HL-60/S4 treated with phorbol 12-myristate 13-acetate at 8.2 ng/mL for 4 days and 3 days (cell line): ENCODE measurements around the gene IRX4.

Source experiments
- in situ Hi-C: fragments of 300-500 bp; cut with MboI; formaldehyde crosslinking; loops from 2 replicates; pipeline ENCODE4 v1.15.0; 2022; ENCODE audit warnings: low sequenced_read_pairs

IRX4 gene

DNA sequence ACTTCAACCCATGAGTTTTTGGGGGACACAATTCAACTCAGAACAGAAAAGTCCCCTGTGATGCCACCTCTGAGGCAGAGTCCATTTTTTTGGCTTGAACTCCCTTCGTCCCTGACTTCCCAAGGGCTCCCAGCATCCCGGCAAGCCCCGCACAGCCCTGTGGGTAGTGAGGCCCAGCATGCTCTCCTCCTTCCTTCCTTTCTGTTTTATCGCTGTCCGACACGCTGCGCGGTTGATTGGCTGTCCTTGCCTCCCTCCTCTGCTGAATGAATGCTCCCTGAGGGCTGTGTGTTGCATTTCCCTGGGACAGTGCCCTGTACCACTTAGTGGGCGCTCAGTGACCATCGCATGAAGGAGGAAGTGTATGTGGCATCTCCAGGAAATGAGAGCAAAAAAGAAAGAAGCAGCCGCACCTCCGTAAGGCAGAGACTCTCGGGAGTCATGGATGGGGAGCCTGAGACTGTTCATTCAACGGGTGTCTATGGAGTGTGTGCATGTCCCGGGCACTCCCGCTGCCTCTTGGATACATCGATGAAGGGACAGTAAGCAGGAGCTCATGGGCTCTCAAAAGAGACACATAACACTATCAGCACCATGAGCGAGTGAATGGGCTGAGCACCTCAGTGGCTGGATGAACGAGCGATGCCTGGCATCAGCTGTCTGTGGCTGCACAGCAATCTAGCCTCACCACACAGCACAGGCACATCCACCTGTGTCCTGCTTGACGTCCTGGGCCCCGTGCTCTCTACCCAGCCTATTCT, 10.1 kb upstream of the IRX4 start:
- in situ Hi-C loops = no loop called here

DNA sequence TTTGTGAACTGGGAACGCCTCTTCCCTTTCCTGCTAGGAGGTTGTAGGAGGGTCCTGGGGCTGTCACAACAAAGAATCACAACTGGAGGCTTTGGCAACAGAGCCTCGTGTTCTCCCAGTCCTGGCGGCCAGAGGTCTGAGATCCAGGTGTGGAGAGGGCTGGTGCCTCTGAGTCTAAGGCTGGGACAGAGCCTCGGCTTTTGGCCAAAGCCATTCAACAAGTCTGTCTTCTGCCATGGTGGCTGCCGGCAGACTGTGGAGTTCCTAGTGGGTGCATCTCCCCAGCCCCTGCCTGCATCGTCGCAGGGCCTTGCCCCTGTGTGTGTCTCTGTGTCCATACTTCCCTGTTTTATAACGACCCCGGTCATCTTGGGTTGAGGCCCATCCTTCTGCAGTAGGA, 9.5 kb upstream of the IRX4 start:
- in situ Hi-C loops = no loop called here

DNA sequence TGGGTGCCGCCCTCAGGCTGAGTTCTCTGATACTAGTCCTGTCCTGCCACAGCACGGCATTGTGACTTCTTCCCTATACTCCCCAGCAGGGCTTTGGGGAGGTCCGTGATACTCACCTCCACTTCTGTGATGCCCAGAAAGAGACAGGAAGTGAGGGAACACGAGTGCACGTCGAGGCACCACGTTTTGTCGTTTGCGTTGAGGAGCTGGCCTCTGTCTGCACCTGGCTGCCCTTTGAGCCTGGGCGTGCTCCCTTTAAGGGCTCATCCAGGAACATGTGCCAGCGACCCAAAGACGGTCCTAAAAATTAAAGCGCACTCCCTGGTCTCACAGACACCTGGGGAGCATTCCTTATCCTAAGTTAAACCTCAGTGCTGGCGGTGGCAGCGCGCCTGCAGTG, 8.7 kb upstream of the IRX4 start:
- in situ Hi-C loops = no loop called here

DNA sequence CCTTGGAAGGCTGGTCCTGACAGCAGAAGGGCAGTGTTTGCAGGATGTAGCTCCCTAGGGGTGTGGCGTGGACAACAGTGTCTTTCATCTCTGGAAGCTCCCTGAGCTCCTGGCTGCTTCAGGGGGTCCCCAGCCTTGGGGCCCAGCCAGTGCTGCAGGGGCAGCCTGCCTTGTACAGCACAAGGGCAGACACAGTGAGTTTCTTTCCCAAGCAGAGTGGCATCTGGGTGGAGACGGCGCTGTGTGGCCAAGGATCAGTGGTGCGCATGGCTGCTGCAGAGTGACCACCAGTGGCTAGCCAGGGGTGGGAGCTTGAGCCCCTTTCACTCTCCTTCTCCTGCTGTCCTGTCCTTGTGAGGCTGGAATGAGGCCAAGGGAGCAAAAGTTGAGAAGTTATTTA, 7.6 kb upstream of the IRX4 start:
- in situ Hi-C loops = no loop called here

DNA sequence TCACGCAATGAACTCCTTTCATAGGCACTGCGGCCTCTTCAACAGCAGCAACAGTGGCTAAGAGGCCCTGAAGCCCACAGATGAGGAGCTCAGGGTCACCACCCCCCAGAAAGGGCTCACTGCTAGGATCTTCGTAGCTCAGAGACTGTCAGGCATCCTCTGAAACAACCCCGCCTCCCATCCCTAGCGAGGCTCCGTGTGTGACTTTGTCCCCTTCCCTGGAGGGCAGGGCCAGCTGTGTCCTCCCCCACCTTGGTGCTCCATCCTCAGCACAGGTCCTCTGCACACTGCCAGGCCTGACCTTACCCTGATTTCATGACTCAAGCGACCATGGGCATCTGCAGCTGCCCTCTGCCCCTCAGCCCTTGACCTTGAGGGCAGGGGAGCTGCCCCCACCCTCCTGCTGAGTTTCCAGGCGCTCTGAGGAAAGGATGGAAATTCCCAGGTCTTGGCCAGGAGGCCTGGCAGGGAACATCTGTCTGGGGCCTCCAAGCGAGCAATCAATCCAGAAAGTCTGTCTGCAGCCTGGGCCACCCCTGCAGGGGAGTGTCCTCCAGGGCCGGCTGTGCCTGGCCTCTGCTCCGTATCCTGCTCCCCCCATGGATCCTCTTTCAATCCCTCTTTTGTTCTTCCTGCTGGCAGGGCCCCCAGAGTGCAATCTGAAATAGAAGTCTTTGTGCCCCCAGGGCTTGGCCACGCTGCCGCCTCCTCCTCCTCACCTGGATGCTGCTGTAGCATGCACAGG, 6.8 kb upstream of the IRX4 start:
- in situ Hi-C loops = no loop called here

DNA sequence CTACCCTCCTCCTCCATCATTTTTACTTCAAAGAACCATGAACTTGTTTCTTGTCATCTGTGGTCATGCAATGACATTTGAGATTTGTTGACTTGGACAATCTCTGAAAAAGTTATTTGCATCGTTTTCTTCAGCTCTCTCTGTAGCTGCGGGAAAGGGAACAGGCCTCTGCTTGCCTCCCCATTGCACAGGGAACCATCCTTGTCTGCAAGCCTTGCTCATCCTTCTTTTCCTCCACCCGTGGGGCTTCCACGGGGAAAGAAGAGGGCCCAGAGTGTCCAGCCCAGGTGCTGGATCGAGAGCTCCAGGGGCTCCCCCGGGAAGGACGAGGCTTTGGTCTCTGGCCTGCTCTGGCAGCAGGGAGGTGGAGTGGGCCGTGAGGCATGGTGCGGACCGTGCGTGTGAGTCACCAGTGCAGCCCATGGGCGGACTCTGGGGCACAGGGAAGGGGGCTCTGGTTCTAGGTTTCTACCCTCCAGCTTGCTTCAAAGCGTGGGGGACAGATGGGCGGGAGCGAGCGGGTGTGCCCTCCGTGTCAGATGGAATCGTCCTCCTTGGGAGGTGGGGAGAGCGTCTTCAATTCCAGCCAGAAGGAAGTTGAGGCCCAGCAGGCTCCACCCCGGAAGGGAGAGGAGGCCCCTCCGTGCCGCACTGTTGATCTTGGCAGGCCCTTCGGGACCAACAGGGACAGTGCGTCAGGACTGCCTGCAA, 6.0 kb upstream of the IRX4 start:
- in situ Hi-C loops = no loop called here

DNA sequence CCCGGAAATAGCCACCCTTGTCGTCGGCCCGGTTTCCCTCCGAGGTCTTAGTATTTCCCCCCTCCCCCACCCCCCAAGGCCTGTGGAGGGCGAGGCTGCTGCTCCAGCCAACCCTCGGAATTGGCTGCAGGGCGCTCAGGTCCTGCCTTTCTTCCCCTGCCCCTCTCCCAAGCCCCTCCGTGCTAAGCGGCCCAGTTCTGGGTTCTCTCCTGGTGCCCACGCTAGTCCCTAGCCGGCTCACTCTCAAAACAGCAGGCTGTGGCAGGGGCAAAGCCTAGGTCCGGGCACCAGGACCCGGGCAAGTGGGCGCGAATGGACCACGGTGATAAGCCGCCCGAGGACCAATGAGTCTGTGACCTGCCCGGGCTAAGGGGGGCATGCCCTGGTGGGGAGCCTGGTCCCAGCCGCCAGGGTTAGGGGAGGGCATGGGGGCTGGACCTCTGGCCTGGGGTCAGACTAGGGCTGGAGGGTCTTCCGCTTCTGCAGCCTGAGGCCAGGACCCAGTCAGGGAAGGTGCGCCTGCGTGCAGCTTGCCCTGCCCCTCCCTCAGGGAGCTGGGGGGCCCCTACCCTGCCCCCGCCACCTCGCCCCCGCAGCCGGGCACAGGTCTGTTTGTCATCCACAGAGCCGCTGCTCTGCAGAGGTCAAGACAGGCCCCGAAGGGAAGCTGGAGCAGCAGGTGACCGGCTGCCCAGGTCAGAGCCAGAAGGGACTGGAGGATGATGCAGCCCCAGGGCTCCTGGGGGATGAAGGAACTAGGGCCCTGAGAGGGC, 5.0 kb upstream of the IRX4 start:
- in situ Hi-C loops = no loop called here

GRCh38 chr5:1886846-1887587, 4.3 kb upstream of the IRX4 start:
- in situ Hi-C loops = no loop called here

DNA sequence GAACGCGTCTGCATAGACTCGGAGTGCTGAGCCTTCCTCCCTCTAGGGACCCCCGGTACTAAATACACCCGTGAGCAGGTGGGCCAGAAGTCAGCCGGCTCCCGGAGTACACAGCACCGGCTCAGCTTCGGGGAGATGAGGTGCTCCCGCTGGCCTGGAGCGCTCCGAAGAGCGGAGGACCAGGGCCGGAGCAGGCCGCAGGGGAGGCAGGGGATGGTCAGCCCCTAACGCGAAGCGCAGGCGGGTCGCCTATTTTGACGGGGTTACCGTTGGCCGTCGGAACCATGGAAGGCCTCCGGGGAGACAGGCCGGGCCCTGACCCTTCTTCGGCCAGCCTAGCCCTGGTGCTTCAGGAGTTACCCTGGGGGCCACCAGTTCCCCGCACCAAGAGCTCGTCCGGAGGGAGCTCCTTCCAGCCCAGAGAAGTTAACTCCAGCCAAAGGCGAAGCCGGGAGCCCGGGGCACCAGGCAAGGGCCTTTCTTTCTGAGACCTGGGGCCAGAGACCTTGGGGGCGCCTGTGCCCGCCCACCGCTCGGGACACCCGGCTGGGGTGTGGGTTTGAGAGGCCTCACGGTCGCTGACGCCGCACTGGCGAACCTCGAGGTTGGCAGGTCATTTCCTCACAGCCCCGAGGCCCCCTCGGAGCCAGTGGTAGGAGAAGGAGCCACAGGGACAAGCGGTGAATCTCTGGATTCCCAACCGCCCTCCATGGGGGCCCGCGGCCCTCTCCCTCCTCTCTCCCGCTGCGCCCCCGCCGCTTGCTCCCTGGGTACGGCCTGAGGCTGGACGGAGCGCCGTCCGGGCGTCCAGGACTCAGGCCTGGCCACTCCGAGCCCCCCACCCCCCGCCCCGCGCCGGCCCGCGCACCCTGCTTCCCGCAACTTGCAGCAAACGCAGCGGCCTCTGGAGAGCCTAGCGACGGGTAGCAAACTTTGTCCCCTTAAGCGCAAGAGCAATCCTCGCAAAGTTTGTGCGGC, 3.4 kb upstream of the IRX4 start:
- in situ Hi-C loops = no loop called here

DNA sequence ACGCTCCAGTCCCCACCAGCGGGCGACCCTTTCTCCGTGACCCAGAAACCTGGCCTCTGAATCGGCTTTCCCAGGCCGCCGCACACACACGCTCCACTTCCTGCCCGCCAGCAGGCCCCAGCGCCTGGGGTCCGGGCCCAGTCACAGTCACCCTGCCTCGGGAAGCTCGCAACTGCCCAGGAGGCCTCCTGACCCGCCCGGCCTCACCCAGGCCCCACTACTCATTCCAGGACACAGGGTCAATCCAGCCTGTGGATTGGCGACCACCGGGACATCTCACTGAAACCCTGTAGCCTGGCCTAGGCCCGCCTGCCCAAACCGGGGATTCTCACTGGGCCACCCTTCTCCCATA, 2.7 kb upstream of the IRX4 start:
- in situ Hi-C loops = no loop called here

- in situ Hi-C loops = no loop called here
Measured at GRCh38 chr5:1884678-1885403, 2.1 kb upstream of the IRX4 start.

DNA sequence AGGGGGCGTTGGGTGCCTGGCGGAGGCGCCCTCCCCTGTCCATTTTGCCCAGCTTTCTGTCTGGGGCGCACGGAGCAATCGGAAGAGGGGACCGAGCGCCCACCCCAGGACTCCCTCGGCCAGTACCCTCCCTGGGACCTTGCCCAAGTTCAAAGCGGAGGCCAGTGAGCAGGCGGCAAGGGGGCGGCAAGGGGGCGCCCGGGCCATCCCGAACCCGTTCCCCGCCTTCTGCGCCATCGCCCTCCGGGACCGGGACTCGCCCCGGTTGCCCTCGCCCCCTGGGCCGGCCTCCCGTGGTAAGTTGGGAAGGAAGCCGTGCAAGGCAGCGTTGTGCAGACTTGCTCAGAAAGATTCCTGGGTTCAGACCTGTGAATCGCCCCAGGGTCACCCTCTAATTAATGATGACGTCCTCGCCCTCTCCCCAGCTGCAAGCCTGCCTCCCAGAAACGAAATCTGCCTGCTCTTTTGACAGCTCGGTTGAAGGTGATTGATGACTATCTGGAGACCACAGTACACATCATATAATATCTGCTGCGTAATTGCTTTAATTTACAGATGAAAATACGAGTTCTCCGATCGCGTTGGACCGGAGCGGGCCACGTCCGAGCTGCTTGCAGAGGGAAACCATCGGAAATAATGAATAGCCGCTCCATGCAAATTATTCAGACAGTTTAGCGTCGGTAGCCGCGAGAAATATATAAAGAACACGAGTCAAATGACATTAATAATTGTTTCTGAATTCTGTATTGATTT, 1.4 kb upstream of the IRX4 start:
- in situ Hi-C loops = no loop called here

GRCh38 chr5:1883120-1883924, 597 bp upstream of the IRX4 start:
- in situ Hi-C loops = no loop called here

DNA sequence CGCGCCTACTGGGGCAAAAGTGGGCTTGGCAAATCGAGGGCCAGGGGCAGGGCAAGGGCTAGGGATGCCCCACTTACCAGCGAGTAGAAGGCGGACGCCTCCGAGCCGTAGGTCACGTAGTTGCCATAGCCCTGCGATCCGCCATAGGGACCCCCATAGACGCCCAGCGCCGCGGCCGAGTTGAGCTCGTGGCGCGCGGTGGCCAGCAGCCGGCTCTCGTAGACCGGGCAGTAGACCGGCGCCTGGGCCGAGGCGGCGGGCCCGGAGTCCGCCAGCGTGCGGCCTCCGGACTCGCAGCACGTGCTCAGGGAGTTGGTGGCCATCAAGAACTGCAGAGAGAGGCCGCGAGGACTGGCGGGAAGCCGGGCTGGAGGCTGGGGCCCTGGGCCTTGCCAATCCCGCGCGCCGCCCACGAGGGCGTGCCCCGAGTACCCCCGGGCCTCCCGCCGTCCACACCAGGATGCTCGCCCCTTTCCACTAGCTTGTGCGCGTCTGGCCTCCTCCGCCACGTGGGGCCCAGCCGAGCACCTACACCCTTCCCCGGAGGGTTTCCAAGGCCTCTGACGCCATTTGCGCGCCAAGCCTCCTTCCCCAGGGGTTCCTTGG, 891 bp downstream of the IRX4 start:
- in situ Hi-C loops = no loop called here

DNA sequence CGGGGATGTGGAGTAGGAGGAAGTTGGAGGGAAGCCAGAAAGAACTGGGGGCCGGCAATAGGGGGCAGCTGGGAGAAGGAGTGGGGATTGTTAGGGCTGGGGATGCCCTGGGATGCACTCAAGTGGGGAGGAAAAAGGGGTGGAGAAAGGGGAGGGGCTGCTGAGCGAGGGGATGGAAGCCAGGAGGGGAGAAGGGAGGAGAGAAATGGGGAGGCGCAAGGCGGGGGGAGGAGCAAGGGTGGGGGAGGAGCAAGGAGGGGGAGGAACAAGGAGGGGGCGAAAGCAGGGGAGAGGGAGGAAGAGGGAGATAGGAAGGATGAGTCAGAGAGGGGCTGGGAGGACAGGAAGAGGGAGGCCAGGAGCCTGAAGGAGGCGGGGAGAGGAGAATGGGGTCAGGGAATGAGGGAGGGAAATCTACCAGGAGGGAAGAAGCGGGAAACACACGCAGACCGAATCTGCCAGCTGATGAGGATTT, 1.6 kb downstream of the IRX4 start:
- in situ Hi-C loops = no loop called here

DNA sequence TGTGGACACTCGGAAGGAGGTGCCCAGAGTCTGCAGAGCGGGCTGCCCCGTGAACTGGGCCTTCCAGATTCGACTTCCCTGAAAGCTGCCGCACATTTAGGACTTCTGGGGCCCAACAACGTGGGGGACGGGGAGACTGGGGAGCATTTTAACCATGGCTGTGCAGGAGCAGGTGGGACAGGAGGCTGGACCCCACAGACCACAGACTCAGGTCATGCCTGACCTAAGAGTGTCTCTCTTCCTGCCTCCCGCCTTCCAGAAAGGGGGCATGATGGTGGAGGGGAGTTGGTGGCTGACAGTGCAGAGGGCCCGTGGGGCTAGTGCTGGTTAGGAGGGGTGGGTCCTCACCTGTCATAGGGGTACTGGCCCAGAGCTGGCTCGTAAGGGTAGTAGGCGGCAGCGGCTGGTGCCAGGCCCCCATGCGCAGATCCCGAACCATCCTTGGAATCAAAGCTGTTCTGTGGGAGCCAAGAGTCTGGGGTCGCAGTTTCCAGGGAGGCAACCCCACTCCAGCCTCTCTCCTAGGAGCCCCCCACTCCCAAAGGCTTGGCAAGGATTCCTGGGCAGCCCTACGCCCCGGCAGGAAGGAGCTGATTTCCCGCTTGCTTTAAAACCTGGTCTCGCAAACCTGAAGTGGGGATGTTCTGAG, 2.2 kb downstream of the IRX4 start:
- in situ Hi-C loops = no loop called here
